ENCODE data around the gene UBL4B.
A peak's percentile ranks its signal among the peaks of the same experiment; 100 is the strongest.

- TF ChIP-seq SMARCA4 (IDR thresholded peaks at IDR 0.05), result no peak
- no peak for TF ChIP-seq POLR2A (conservative IDR thresholded peaks at IDR 0.05)
- no peak for TF ChIP-seq ZNF174 (CRISPR knock-in tag; IDR thresholded peaks at IDR 0.05)
- peak; percentile 77 for TF ChIP-seq USF2 (CRISPR knock-in tag; IDR thresholded peaks at IDR 0.05)
- TF ChIP-seq SMAD3 (CRISPR knock-in tag; conservative IDR thresholded peaks at IDR 0.05), result no peak
- no peak for TF ChIP-seq PBX2 (CRISPR knock-in tag; IDR thresholded peaks at IDR 0.05; ENCODE audit: low read depth)
- peak; percentile 69 for TF ChIP-seq PBX2 (tag; conservative IDR thresholded peaks at IDR 0.05; ENCODE audit: low read depth)
- TF ChIP-seq CTCF (IDR thresholded peaks at IDR 0.05 in 2 of 3, conservative IDR thresholded peaks at IDR 0.05 in 1 of 3; ENCODE audit: insufficient read depth in 2 of 3, low read depth in 1 of 3, low read length in 3 of 3), result no peak
- TF ChIP-seq ZFP30 (CRISPR knock-in tag; IDR thresholded peaks at IDR 0.05; ENCODE audit: borderline replicate concordance), result no peak
- TF ChIP-seq SNRNP70 (optimal IDR thresholded peaks at IDR 0.05; ENCODE audit: low read depth, low read length), result no peak
- TF ChIP-seq SFPQ (IDR thresholded peaks at IDR 0.05; ENCODE audit: low read depth, low read length), result no peak
- no peak for TF ChIP-seq RFX5 (IDR thresholded peaks at IDR 0.05; ENCODE audit: low read depth, low read length)
These were observed 24.7 kb downstream of the UBL4B start for GRCh38 chr1:110136911-110137310.
